Trophoblast cell (in vitro differentiated cells and primary cell): ENCODE measurements around the gene SLC39A9.

Source experiments
- DNase-seq, 2 donors: peaks; one replicate each; pipeline ENCODE4 v3.0.0-alpha.2; 2016
- H2AFZ ChIP-seq: 2 replicates; pipeline ENCODE4 v1.6.1; 2013; ENCODE audit warnings: low read length, moderate library complexity, mild to moderate bottlenecking; ENCODE audit not compliant: insufficient read depth, poor library complexity
- H2AK5ac ChIP-seq: 2 replicates; pipeline ENCODE4 v1.6.1; 2013; ENCODE audit warnings: mild to moderate bottlenecking, low read length
- H2BK120ac ChIP-seq: 2 replicates; pipeline ENCODE4 v1.6.1; 2013; ENCODE audit warnings: low read length, mild to moderate bottlenecking, moderate library complexity; ENCODE audit not compliant: insufficient read depth, poor library complexity
- H2BK12ac ChIP-seq: 2 replicates; pipeline ENCODE4 v1.6.1; 2013; ENCODE audit warnings: mild to moderate bottlenecking, low read length, moderate library complexity
- H2BK5ac ChIP-seq: 2 replicates; pipeline ENCODE4 v1.6.1; 2013; ENCODE audit warnings: low read length, low read depth, moderate library complexity, mild to moderate bottlenecking; ENCODE audit not compliant: poor library complexity
- H3K14ac ChIP-seq: 2 replicates; pipeline ENCODE4 v1.6.1; 2013; ENCODE audit warnings: mild to moderate bottlenecking, low read length
- H3K18ac ChIP-seq: 2 replicates; pipeline ENCODE4 v1.6.1; 2013; ENCODE audit warnings: mild to moderate bottlenecking, low read length
- H3K23ac ChIP-seq: 2 replicates; pipeline ENCODE4 v1.6.1; 2013; ENCODE audit warnings: low read length
- H3K27ac ChIP-seq: 2 replicates; pipeline ENCODE4 v1.5.1; 2013; ENCODE audit warnings: low read depth, mild to moderate bottlenecking, inconsistent platforms, low read length, moderate library complexity
- H3K27me3 ChIP-seq: 2 replicates; pipeline ENCODE4 v1.6.1; 2013; ENCODE audit warnings: inconsistent platforms, mild to moderate bottlenecking, low read length, moderate library complexity; ENCODE audit not compliant: insufficient read depth
- H3K36me3 ChIP-seq, 2 experiments: 1 replicate in 1 of 2; 2 replicates in 1 of 2; pipeline ENCODE4 v1.6.1; 2013; ENCODE audit warnings: low read length in 2 of 2, mild to moderate bottlenecking in 2 of 2, moderate library complexity in 1 of 2; ENCODE audit not compliant: insufficient read depth in 2 of 2, control insufficient read depth in 1 of 2
- H3K4ac ChIP-seq: 2 replicates; pipeline ENCODE4 v1.6.1; 2013; ENCODE audit warnings: low read depth, mild to moderate bottlenecking, low read length, moderate library complexity
- H3K4me1 ChIP-seq, 2 experiments: 1 replicate in 1 of 2; 2 replicates in 1 of 2; pipeline ENCODE4 v1.6.1; 2013; ENCODE audit warnings: low read length in 2 of 2, mild to moderate bottlenecking in 2 of 2, moderate library complexity in 1 of 2; ENCODE audit not compliant: insufficient read depth in 2 of 2, control insufficient read depth in 1 of 2
- H3K4me2 ChIP-seq: 2 replicates; pipeline ENCODE4 v1.6.1; 2013; ENCODE audit warnings: inconsistent platforms, mild to moderate bottlenecking, low read length, moderate library complexity
- H3K4me3 ChIP-seq: 2 replicates; pipeline ENCODE4 v1.5.1; 2013; ENCODE audit warnings: mild to moderate bottlenecking, low read depth, low read length, inconsistent platforms
- H3K79me1 ChIP-seq: one replicate; pipeline ENCODE4 v1.6.1; 2013; ENCODE audit warnings: low read length
- H3K79me2 ChIP-seq: 2 replicates; pipeline ENCODE4 v1.6.1; 2013; ENCODE audit warnings: low read length, mild to moderate bottlenecking; ENCODE audit not compliant: control insufficient read depth, insufficient read depth, poor library complexity
- H3K9ac ChIP-seq: 2 replicates; pipeline ENCODE4 v1.6.1; 2013; ENCODE audit warnings: mild to moderate bottlenecking, low read length
- H3K9me3 ChIP-seq: 2 replicates; pipeline ENCODE4 v1.6.1; 2013; ENCODE audit warnings: low read depth, mild to moderate bottlenecking, control low read depth, inconsistent platforms, low read length; ENCODE audit not compliant: insufficient read depth
- H4K12ac ChIP-seq: 2 replicates; pipeline ENCODE4 v1.6.1; 2013; ENCODE audit warnings: low read depth, mild to moderate bottlenecking, low read length, moderate library complexity
- H4K8ac ChIP-seq: 2 replicates; pipeline ENCODE4 v1.6.1; 2013; ENCODE audit warnings: low read depth, mild to moderate bottlenecking, low read length, moderate library complexity
- H4K91ac ChIP-seq: one replicate; pipeline ENCODE4 v1.6.1; 2013; ENCODE audit warnings: low read depth, mild to moderate bottlenecking, low read length, moderate library complexity
- WGBS: extraction: QIAGEN DNeasy Blood & Tissue Kit; methylation state at CpG from one replicate; pipeline ENCODE4 v1.1.7; 2013; ENCODE audit warnings: missing lambda C conversion rate; ENCODE audit not compliant: insufficient read length, insufficient coverage; ENCODE audit errors: extremely low coverage; 5-methylcytosine and 5-hydroxymethylcytosine counted together

The SLC39A9 gene

GRCh38 chr14:69364378-69364777 is 34.1 kb upstream of the SLC39A9 start:
- H3K4me1 ChIP-seq: no peaks in the 10 kb centered on the region
- H3K4ac ChIP-seq: no peak overlapping the region
- H3K79me2 ChIP-seq: no peaks in the 10 kb centered on the region
- H2BK120ac ChIP-seq: no peak overlapping the region
- no peak overlapping the region for H3K18ac ChIP-seq
- H3K4me2 ChIP-seq: no peak overlapping the region
- H2AFZ ChIP-seq: no peak overlapping the region
- H3K4me3 ChIP-seq: no peak overlapping the region
- H3K27ac ChIP-seq: no peak overlapping the region
- H2BK12ac ChIP-seq: no peak overlapping the region
- no peaks in the 10 kb centered on the region for H3K36me3 ChIP-seq
- H2AK5ac ChIP-seq: no peak overlapping the region
- no peak overlapping the region for H3K23ac ChIP-seq
- no peaks in the 10 kb centered on the region for H3K27me3 ChIP-seq
- H3K79me1 ChIP-seq: no peaks in the 10 kb centered on the region
- no peak overlapping the region for H2BK5ac ChIP-seq
- H4K12ac ChIP-seq: no peak overlapping the region
- no CpG with 5 or more reads among the region's 2 CpGs for WGBS
- H3K9ac ChIP-seq: no peak overlapping the region
- DNase-seq: no peak
- H3K14ac ChIP-seq: no peak overlapping the region
- no peak overlapping the region for H4K91ac ChIP-seq
- no peaks in the 10 kb centered on the region for H3K9me3 ChIP-seq
- H4K8ac ChIP-seq: no peak overlapping the region

- Histone ChIP-seq H4K8ac (no peak overlapping the region), H3K9ac (no peak overlapping the region), H3K27ac (no peak overlapping the region), H3K4me3 (no peak overlapping the region), H4K91ac (no peak overlapping the region), H3K4me2 (no peak overlapping the region), H3K18ac (no peak overlapping the region), H2AFZ (no peak overlapping the region), H2AK5ac (no peak overlapping the region), H4K12ac (no peak overlapping the region), H2BK120ac (no peak overlapping the region), H3K9me3 (no peaks in the 10 kb centered on the region), H3K23ac (no peak overlapping the region), H3K79me1 (no peaks in the 10 kb centered on the region), H3K4ac (no peak overlapping the region), H2BK5ac (no peak overlapping the region), H3K79me2 (no peaks in the 10 kb centered on the region), H3K14ac (no peak overlapping the region), H3K27me3 (no peaks in the 10 kb centered on the region), H2BK12ac (no peak overlapping the region), H3K36me3 (no peaks in the 10 kb centered on the region), H3K4me1 (no peaks in the 10 kb centered on the region)
- no peak for DNase-seq
- no CpG with 5 or more reads among the region's 3 CpGs for WGBS
Measured at GRCh38 chr14:69366069-69366468, 32.4 kb upstream of the SLC39A9 start.

- Histone ChIP-seq H2AK5ac (no peak overlapping the region), H3K9me3 (no peaks in the 10 kb centered on the region), H2BK12ac (no peak overlapping the region), H2BK5ac (no peak overlapping the region), H3K27ac (no peak overlapping the region), H2AFZ (no peak overlapping the region), H3K4me2 (no peak overlapping the region), H3K9ac (no peak overlapping the region), H3K79me2 (no peaks in the 10 kb centered on the region), H4K8ac (no peak overlapping the region), H3K23ac (no peak overlapping the region), H3K14ac (no peak overlapping the region), H3K4me3 (no peak overlapping the region), H3K27me3 (no peaks in the 10 kb centered on the region), H4K12ac (no peak overlapping the region), H3K79me1 (no peaks in the 10 kb centered on the region), H3K36me3 (no peaks in the 10 kb centered on the region), H2BK120ac (no peak overlapping the region), H3K4ac (no peak overlapping the region), H3K18ac (no peak overlapping the region), H4K91ac (no peak overlapping the region), H3K4me1 (no peaks in the 10 kb centered on the region)
- WGBS: no CpG with 5 or more reads among the region's 4 CpGs
- no peak for DNase-seq
Measured at GRCh38 chr14:69366761-69367160, 31.7 kb upstream of the SLC39A9 start.

- no peak for DNase-seq
- Histone ChIP-seq H2BK120ac (no peak overlapping the region), H3K79me2 (no peaks in the 10 kb centered on the region), H3K4ac (no peak overlapping the region), H3K14ac (no peak overlapping the region), H3K79me1 (no peaks in the 10 kb centered on the region), H3K18ac (no peak overlapping the region), H3K4me1 (no peaks in the 10 kb centered on the region), H3K36me3 (peaks cover 0 to 2% of the 10 kb centered on the region in 2 experiments), H2AK5ac (no peak overlapping the region), H4K12ac (no peak overlapping the region), H3K27me3 (no peaks in the 10 kb centered on the region), H2BK12ac (no peak overlapping the region), H2BK5ac (no peak overlapping the region), H3K4me3 (no peak overlapping the region), H2AFZ (no peak overlapping the region), H3K4me2 (no peak overlapping the region), H3K27ac (no peak overlapping the region), H3K9me3 (no peaks in the 10 kb centered on the region), H3K23ac (no peak overlapping the region), H3K9ac (no peak overlapping the region), H4K8ac (no peak overlapping the region), H4K91ac (no peak overlapping the region)
- WGBS: no CpG with 5 or more reads among the region's 1 CpG
Measured at GRCh38 chr14:69368381-69368780, 30.1 kb upstream of the SLC39A9 start.
